Transverse colon (tissue), 3 donors: Measurements from ENCODE around the gene COMP.

Source experiments
- CTCF ChIP-seq, 5 experiments: fragments of 200-600 bp in 3 of 5; fragments of 450-650 bp in 2 of 5; sonication (generic) in 3 of 5; IDR thresholded peaks; 1 replicate in 2 of 5; 2 replicates in 3 of 5; pipeline ENCODE4 v1.5.1; 2016 to 2017; ENCODE audit warnings: antibody characterized with exemption in 5 of 5, inconsistent platforms in 3 of 5, mild to moderate bottlenecking in 2 of 5, moderate library complexity in 1 of 5
- POLR2A ChIP-seq: fragments of 450-650 bp; IDR thresholded peaks from one replicate; pipeline ENCODE4 v1.6.1; 2016; ENCODE audit warnings: antibody characterized with exemption, mild to moderate bottlenecking, moderate library complexity

- TF ChIP-seq POLR2A (no peak), CTCF (IDR thresholded peaks at IDR 0.05) (no peak)
These were observed 4.4 kb upstream of the COMP start for GRCh38 chr19:18795540-18795939.
